ENCODE measurements around the gene ZCCHC14. TPM values are rescaled to one million over a fixed set of nuclear protein-coding genes. Genes with fewer than 3 reads are reported as not detected.

The ZCCHC14 gene
- total RNA-seq, 1 experiment from 2014 or later, result 37.8 TPM

- Histone ChIP-seq H3K27me3 (ENCODE audit: insufficient read depth, low read length) (no peaks in the 10 kb centered on the region), H3K4me3 (replicated peaks in 1 of 2; ENCODE audit: low read depth in 1 of 2, low read length in 2 of 2) (no peak overlapping the region), H3K9me2 (ENCODE audit: insufficient read depth) (no peaks in the 10 kb centered on the region), H3K9me3 (ENCODE audit: control insufficient read depth in 1 of 2, insufficient read depth in 1 of 2, low read depth in 1 of 2, low read length in 2 of 2) (no peaks in the 10 kb centered on the region), H3K27ac (ENCODE audit: low read depth, low read length) (no peak overlapping the region), H3K36me3 (ENCODE audit: control insufficient read depth in 1 of 2, insufficient read depth in 2 of 2, low read length in 2 of 2) (peaks cover 3 to 12% of the 10 kb centered on the region in 2 experiments; a peak in 1 of 4 replicates), H3K4me1 (ENCODE audit: control insufficient read depth in 1 of 2, insufficient read depth in 2 of 2, low read length in 2 of 2) (peaks cover 0 to 7% of the 10 kb centered on the region in 2 experiments; a peak in 2 of 4 replicates), H2AFZ (ENCODE audit: low read depth, low read length, poor library complexity, severe bottlenecking) (no peak overlapping the region), H3K79me2 (ENCODE audit: insufficient read depth, low read length) (peaks cover 94% of the 10 kb centered on the region), H3K9ac (ENCODE audit: low read length) (no peak overlapping the region), H4K20me1 (ENCODE audit: insufficient read depth) (peaks cover 16% of the 10 kb centered on the region; the same call in 1 of the 2 replicates), H3K4me2 (ENCODE audit: low read length) (no peak overlapping the region)
- ChIA-PET RAD21 (ENCODE audit: low non-redundant PET in 1 of 2, low total read pairs in 2 of 2, uncharacterized antibody in 2 of 2, unreplicated experiment in 2 of 2) (no interaction called here), CTCF (no interaction called here), POLR2A (no interaction called here)
- TF ChIP-seq ZFX (IDR thresholded peaks at IDR 0.05), result no peak
- no peak for TF ChIP-seq JUND (IDR thresholded peaks at IDR 0.05)
- TF ChIP-seq ATF3 (IDR thresholded peaks at IDR 0.05), result no peak
- TF ChIP-seq POLR2A (IDR thresholded peaks at IDR 0.05; ENCODE audit: borderline replicate concordance, extremely low read depth, insufficient read depth, insufficient read length), result no peak
- TF ChIP-seq MAX (IDR thresholded peaks at IDR 0.05), result no peak
- no peak for TF ChIP-seq CBX3 (IDR thresholded peaks at IDR 0.05; ENCODE audit: low read depth)
- no peak for TF ChIP-seq EZH2phosphoT487 (IDR thresholded peaks at IDR 0.05; ENCODE audit: borderline replicate concordance)
- no peak for TF ChIP-seq SP1 (IDR thresholded peaks at IDR 0.05; ENCODE audit: low read depth)
- no peak for TF ChIP-seq EZH2 (IDR thresholded peaks at IDR 0.05)
- TF ChIP-seq POLR2AphosphoS5 (IDR thresholded peaks at IDR 0.05; ENCODE audit: low read depth, low read length), result no peak
- TF ChIP-seq EGR1 (IDR thresholded peaks at IDR 0.05; ENCODE audit: low read depth), result no peak
- no peak for TF ChIP-seq RAD21 (IDR thresholded peaks at IDR 0.05; ENCODE audit: low read depth)
- TF ChIP-seq ZBTB33 (IDR thresholded peaks at IDR 0.05; ENCODE audit: extremely low read depth, insufficient replicate concordance, low read length), result no peak
- TF ChIP-seq TCF7L2 (IDR thresholded peaks at IDR 0.05; ENCODE audit: borderline replicate concordance, extremely low read depth, insufficient read depth, insufficient read length), result no peak
- no peak for TF ChIP-seq FOSL1 (IDR thresholded peaks at IDR 0.05; ENCODE audit: low read depth)
- ATAC-seq (no peak), DNase-seq (ENCODE audit: low read depth, low spot score) (no peak)
- intact Hi-C loops (cut with micrococcal nuclease), result no loop called here
- BruUV-seq (replicated peaks), result no TSS peak
Observed at GRCh38 chr16:87366930-87367329, 125.9 kb downstream of the ZCCHC14 start.

All from HCT116 (cell line).